22Rv1 (cell line): Measurements from ENCODE around the gene ACRBP.

Source experiments
- ZFX ChIP-seq: fragments of 450-650 bp; IDR thresholded peaks from 2 replicates; pipeline ENCODE4 v1.6.1; 2017; ENCODE audit warnings: antibody characterized with exemption, borderline replicate concordance
- TF ChIP-seq, protein P1 (sequence below): fragments of 450-650 bp; IDR thresholded peaks from 2 replicates; pipeline ENCODE4 v1.5.1; 2017; ENCODE audit warnings: mild to moderate bottlenecking

DNA sequence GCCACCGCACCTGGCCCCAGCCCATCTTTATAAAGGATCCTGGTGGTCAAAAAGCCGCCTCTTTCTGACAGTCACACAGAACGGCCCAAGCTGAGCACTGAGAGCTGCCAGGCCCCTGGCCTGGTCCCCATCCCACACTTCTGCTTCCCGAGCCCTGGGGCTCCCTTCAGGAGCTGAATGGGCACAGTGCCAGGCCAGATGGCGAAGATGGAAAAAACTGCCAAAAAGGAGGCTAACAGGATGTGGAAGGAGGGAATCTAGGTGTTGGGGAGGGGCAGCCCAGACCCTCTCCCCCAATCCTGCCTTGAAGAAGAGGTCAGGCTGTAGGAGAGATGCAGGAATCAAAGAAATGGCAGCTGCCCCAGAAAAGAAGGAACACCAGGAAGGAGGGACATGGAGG lies 16.5 kb downstream of the ACRBP start:
- TF ChIP-seq, protein P1, sequence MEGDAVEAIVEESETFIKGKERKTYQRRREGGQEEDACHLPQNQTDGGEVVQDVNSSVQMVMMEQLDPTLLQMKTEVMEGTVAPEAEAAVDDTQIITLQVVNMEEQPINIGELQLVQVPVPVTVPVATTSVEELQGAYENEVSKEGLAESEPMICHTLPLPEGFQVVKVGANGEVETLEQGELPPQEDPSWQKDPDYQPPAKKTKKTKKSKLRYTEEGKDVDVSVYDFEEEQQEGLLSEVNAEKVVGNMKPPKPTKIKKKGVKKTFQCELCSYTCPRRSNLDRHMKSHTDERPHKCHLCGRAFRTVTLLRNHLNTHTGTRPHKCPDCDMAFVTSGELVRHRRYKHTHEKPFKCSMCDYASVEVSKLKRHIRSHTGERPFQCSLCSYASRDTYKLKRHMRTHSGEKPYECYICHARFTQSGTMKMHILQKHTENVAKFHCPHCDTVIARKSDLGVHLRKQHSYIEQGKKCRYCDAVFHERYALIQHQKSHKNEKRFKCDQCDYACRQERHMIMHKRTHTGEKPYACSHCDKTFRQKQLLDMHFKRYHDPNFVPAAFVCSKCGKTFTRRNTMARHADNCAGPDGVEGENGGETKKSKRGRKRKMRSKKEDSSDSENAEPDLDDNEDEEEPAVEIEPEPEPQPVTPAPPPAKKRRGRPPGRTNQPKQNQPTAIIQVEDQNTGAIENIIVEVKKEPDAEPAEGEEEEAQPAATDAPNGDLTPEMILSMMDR = no peak
- TF ChIP-seq ZFX = no peak
